Uterus (tissue), 4 donors: ENCODE results near the gene IRAK3. TPM values are rescaled to one million over a fixed set of nuclear protein-coding genes. Genes with fewer than 3 reads are reported as not detected.

Experiments used
- DNase-seq, 2 donors: peaks; one replicate each; pipeline ENCODE4 v3.0.0-alpha.2; 2019 to 2020
- H3K27ac ChIP-seq, 2 donors: fragments of 200-600 bp; sonication (generic); 1 replicate in 1 of 2; 2 replicates in 1 of 2; pipeline ENCODE4 v1.5.1; 2016 to 2018
- H3K27me3 ChIP-seq, 2 donors: fragments of 200-600 bp; sonication (generic); one replicate each; pipeline ENCODE4 v1.5.1; 2018 to 2019; ENCODE audit warnings: control low read depth in 1 of 2
- H3K36me3 ChIP-seq, 2 donors: fragments of 200-600 bp; sonication (generic); one replicate each; pipeline ENCODE4 v1.5.1; 2019; ENCODE audit warnings: control low read depth in 1 of 2
- H3K4me1 ChIP-seq, 2 donors: fragments of 200-600 bp; sonication (generic); one replicate each; pipeline ENCODE4 v1.5.1; 2018 to 2019; ENCODE audit warnings: control low read depth in 1 of 2
- H3K4me3 ChIP-seq, 2 donors: fragments of 200-600 bp; sonication (generic); 1 replicate in 1 of 2; 2 replicates in 1 of 2; pipeline ENCODE4 v1.5.1; 2018 to 2019; ENCODE audit warnings: mild to moderate bottlenecking in 1 of 2
- H3K9me3 ChIP-seq, 2 donors: fragments of 200-600 bp; sonication (generic); one replicate each; pipeline ENCODE4 v1.5.1; 2019; ENCODE audit warnings: control low read depth in 1 of 2
- CTCF ChIP-seq, 4 experiments: fragments of 200-600 bp in 2 of 4; fragments of 450-650 bp in 2 of 4; sonication (generic) in 2 of 4; IDR thresholded peaks; one replicate each; pipeline ENCODE4 v1.5.1; 2016 to 2019; ENCODE audit warnings: antibody characterized with exemption in 4 of 4, mild to moderate bottlenecking in 2 of 4, moderate library complexity in 1 of 4
- POLR2A ChIP-seq, 2 donors: fragments of 450-650 bp; IDR thresholded peaks; one replicate each; pipeline ENCODE4 v1.6.1; 2016; ENCODE audit warnings: antibody characterized with exemption in 2 of 2, mild to moderate bottlenecking in 1 of 2, moderate library complexity in 1 of 2
- intact Hi-C: fragments of 100-400 bp; cut with DNase I; formaldehyde crosslinking; loops from one replicate; pipeline ENCODE4 v1.15.1; 2023; ENCODE audit warnings: low total_unique reads
- total RNA-seq, 4 donors: library from RNA; depleted of rRNA in 3 of 4; stranded (reverse); fragments of >200 nt in 3 of 4; gene quantifications; one replicate each; pipeline versions ENCODE4 v1.1.0 to v1.2.4, GENCODE V29; 2014 to 2023
- donor health status: DM: yes; HTN: yes; CAD: no.

The IRAK3 gene
- total RNA-seq, 4 donors from 2014 or later = 18.7 to 39.7 (median 24.2) TPM

- intact Hi-C loops = no loop called here
- Histone ChIP-seq H3K27me3 (no peaks in the 10 kb centered on the region), H3K36me3 (no peaks in the 10 kb centered on the region), H3K4me3 (no peak overlapping the region), H3K4me1 (no peaks in the 10 kb centered on the region), H3K9me3 (no peaks in the 10 kb centered on the region), H3K27ac (no peak overlapping the region)
- DNase-seq = no peak
- TF ChIP-seq CTCF (IDR thresholded peaks at IDR 0.05) (no peak), POLR2A (IDR thresholded peaks at IDR 0.05) (no peak)
These were observed 32.4 kb upstream of the IRAK3 start for GRCh38 chr12:66156654-66157053.

GRCh38 chr12:66159123-66159522, 29.9 kb upstream of the IRAK3 start:
- H3K27ac ChIP-seq = no peak overlapping the region
- H3K9me3 ChIP-seq = no peaks in the 10 kb centered on the region
- intact Hi-C loops = no loop called here
- H3K4me1 ChIP-seq = no peaks in the 10 kb centered on the region
- TF ChIP-seq POLR2A (IDR thresholded peaks at IDR 0.05) = no peak
- TF ChIP-seq CTCF (IDR thresholded peaks at IDR 0.05) = no peak
- H3K4me3 ChIP-seq = no peak overlapping the region
- H3K36me3 ChIP-seq = no peaks in the 10 kb centered on the region
- DNase-seq = no peak
- H3K27me3 ChIP-seq = no peaks in the 10 kb centered on the region

- no peak for TF ChIP-seq POLR2A (IDR thresholded peaks at IDR 0.05)
- TF ChIP-seq CTCF (IDR thresholded peaks at IDR 0.05) = no peak
- intact Hi-C loops = no loop called here
- no peak for DNase-seq
These were observed 28.3 kb upstream of the IRAK3 start for GRCh38 chr12:66160704-66161103.

GRCh38 chr12:66162701-66163100, 26.3 kb upstream of the IRAK3 start:
- DNase-seq = no peak
- H3K4me3 ChIP-seq = no peak overlapping the region
- intact Hi-C loops = no loop called here

More at GRCh38 chr12:66160704-66161103, 28.3 kb upstream of the IRAK3 start:
- no peak overlapping the region for H3K27ac ChIP-seq
- no peaks in the 10 kb centered on the region for H3K4me1 ChIP-seq
- H3K4me3 ChIP-seq = no peak overlapping the region
- no peaks in the 10 kb centered on the region for H3K27me3 ChIP-seq
- no peaks in the 10 kb centered on the region for H3K9me3 ChIP-seq
- no peaks in the 10 kb centered on the region for H3K36me3 ChIP-seq

GRCh38 chr12:66163289-66163688, 25.7 kb upstream of the IRAK3 start:
- no peak overlapping the region for H3K4me3 ChIP-seq
- TF ChIP-seq CTCF (IDR thresholded peaks at IDR 0.05) = no peak
- no peak for TF ChIP-seq POLR2A (IDR thresholded peaks at IDR 0.05)
- no peaks in the 10 kb centered on the region for H3K27me3 ChIP-seq
- no peak overlapping the region for H3K27ac ChIP-seq
- DNase-seq = no peak
- no peaks in the 10 kb centered on the region for H3K4me1 ChIP-seq
- no peaks in the 10 kb centered on the region for H3K9me3 ChIP-seq
- no peaks in the 10 kb centered on the region for H3K36me3 ChIP-seq
- intact Hi-C loops = no loop called here

More at GRCh38 chr12:66162701-66163100, 26.3 kb upstream of the IRAK3 start:
- no peak overlapping the region for H3K27ac ChIP-seq
- H3K27me3 ChIP-seq = no peaks in the 10 kb centered on the region
- H3K36me3 ChIP-seq = no peaks in the 10 kb centered on the region
- H3K4me1 ChIP-seq = no peaks in the 10 kb centered on the region
- TF ChIP-seq CTCF (IDR thresholded peaks at IDR 0.05) (no peak), POLR2A (IDR thresholded peaks at IDR 0.05) (no peak)
- H3K9me3 ChIP-seq = no peaks in the 10 kb centered on the region
